Keratinocyte (primary cell): ENCODE results near the gene LEMD1.

Experiments used
- EZH2 ChIP-seq: IDR thresholded peaks from one replicate; pipeline ENCODE4 v1.6.1; 2012; ENCODE audit warnings: inconsistent platforms, mild to moderate bottlenecking, low read length, moderate library complexity
- TF ChIP-seq, protein P1 (sequence below), 3 experiments: IDR thresholded peaks in 1 of 3; conservative IDR thresholded peaks in 1 of 3; optimal IDR thresholded peaks in 1 of 3; 2 replicates in 2 of 3; 3 replicates in 1 of 3; pipeline versions ENCODE3 to v1.5.1; 2011; ENCODE audit warnings: low read length in 3 of 3, mild to moderate bottlenecking in 3 of 3, moderate library complexity in 2 of 3, control low read depth in 1 of 3, inconsistent platforms in 1 of 3; ENCODE audit not compliant: insufficient read depth in 2 of 3; ENCODE audit errors: extremely low read depth in 1 of 3

DNA sequence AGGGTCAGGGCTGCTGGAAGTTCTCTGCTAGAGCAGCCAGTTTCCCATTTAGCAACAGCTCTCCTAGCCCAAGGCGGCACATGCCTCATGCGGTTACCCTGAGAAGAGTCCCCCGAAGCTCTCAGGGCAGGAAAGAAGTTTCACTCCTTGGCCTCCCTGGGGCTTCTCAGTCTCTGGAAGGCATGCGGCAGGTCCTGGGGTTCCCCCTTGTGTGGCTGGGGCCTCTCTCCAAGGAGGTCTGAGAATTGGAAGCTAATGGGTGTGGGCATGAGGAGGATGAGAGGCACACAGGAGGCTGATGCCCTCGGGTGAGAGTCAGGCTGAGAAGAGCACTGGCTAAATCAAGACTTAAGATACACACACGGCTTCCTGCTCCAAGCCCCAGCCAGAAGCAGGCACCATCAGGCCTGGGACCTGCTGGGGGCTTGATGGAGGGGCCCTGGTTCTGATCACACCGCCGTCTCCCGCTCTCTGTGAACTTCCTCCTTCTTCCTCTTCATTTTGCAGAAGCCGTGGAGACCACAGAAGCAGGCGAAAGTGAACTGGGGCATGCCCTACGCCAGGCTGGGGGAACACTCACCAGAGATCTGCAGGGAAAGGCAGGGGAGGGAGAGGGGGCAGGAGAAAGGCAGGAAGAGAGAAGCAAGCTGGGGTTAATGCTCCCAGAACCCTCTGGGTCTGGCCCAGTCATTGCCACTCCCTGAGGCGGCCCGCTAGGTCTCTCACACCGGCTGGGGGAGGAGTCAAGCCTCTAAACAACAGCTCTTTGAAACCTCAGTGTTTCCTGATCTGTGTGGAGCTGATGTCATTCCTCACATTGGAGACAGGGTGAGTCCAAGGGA is 18.8 kb upstream of the LEMD1 start:
- no peak for TF ChIP-seq EZH2
- TF ChIP-seq, protein P1, sequence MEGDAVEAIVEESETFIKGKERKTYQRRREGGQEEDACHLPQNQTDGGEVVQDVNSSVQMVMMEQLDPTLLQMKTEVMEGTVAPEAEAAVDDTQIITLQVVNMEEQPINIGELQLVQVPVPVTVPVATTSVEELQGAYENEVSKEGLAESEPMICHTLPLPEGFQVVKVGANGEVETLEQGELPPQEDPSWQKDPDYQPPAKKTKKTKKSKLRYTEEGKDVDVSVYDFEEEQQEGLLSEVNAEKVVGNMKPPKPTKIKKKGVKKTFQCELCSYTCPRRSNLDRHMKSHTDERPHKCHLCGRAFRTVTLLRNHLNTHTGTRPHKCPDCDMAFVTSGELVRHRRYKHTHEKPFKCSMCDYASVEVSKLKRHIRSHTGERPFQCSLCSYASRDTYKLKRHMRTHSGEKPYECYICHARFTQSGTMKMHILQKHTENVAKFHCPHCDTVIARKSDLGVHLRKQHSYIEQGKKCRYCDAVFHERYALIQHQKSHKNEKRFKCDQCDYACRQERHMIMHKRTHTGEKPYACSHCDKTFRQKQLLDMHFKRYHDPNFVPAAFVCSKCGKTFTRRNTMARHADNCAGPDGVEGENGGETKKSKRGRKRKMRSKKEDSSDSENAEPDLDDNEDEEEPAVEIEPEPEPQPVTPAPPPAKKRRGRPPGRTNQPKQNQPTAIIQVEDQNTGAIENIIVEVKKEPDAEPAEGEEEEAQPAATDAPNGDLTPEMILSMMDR (optimal IDR thresholded peaks at IDR 0.05 in 1 of 3, IDR thresholded peaks at IDR 0.05 in 1 of 3, conservative IDR thresholded peaks at IDR 0.05 in 1 of 3; ENCODE audit: extremely low read depth in 1 of 3, insufficient read depth in 2 of 3, low read length in 3 of 3) = no peak
